Psoas muscle (tissue), 8 donors: ENCODE measurements around the gene ARHGEF7. TPM values are rescaled to one million over a fixed set of nuclear protein-coding genes. Genes with fewer than 3 reads are reported as not detected.

ENCODE experiments used
- ATAC-seq, 4 donors: fragments of 200-7000 bp; cut with Tn5 transposase; one replicate each; pipeline ENCODE4 v1.9.1; 2020; ENCODE audit warnings: moderate library complexity in 3 of 4, mild to moderate bottlenecking in 2 of 4
- DNase-seq, 2 donors: peaks; one replicate each; pipeline ENCODE4 v3.0.0-alpha.2; 2020
- H3K27ac ChIP-seq: fragments of 200-600 bp; one replicate; pipeline ENCODE4 v1.8.0; 2022
- H3K27me3 ChIP-seq, 3 donors: fragments of 200-600 bp in 1 of 3; one replicate each; pipeline versions ENCODE4 v1.6.1 to v1.8.0; 2013 to 2022; ENCODE audit warnings: low read length in 2 of 3, mild to moderate bottlenecking in 2 of 3, moderate library complexity in 1 of 3; ENCODE audit not compliant: insufficient read depth in 3 of 3
- H3K36me3 ChIP-seq, 2 donors: fragments of 200-600 bp in 1 of 2; one replicate each; pipeline versions ENCODE4 v1.6.1 to v1.8.0; 2013 to 2022; ENCODE audit warnings: low read depth in 1 of 2, mild to moderate bottlenecking in 1 of 2, moderate library complexity in 1 of 2; ENCODE audit not compliant: insufficient read depth in 1 of 2
- H3K4me1 ChIP-seq: fragments of 200-600 bp; one replicate; pipeline ENCODE4 v1.8.0; 2022
- H3K4me3 ChIP-seq: fragments of 200-600 bp; one replicate; pipeline ENCODE4 v1.8.0; 2022; ENCODE audit warnings: mild to moderate bottlenecking
- H3K9me3 ChIP-seq: fragments of 200-600 bp; one replicate; pipeline ENCODE4 v1.8.0; 2022
- CTCF ChIP-seq: fragments of 200-600 bp; IDR thresholded peaks from one replicate; pipeline ENCODE4 v1.8.0; 2022; ENCODE audit warnings: antibody characterized with exemption
- WGBS, 3 donors: extraction: QIAGEN DNeasy Blood & Tissue Kit; methylation state at CpG; one replicate each; pipeline versions ENCODE4 v1.1.6 to v1.1.7; 2013; 5-methylcytosine and 5-hydroxymethylcytosine counted together
- intact Hi-C, 2 donors: fragments of 100-400 bp; cut with DNase I; formaldehyde crosslinking; loops; one replicate each; pipeline versions ENCODE4 v1.11.0 to v1.14.2; 2022
- polyA plus RNA-seq, 3 donors: library from polyadenylated mRNA; stranded (reverse); fragments of 200-250 nt; gene quantifications; one replicate each; pipeline ENCODE4 v1.2.3, GENCODE V29; 2013
- total RNA-seq, 4 donors: library from RNA; stranded (reverse); fragmentation: NEBNext Ultra II Directional in 2 of 4; extraction: Animal tissue kit (Norgen Biotek cat#: 25700) in 2 of 4; gene quantifications; one replicate each; pipeline versions ENCODE4 v1.2.1 to v1.2.4, GENCODE V29; 2021 to 2023
- donor health status: healthy with polysubstance abuse.
- donor health status: DM: no; HTN: no; CAD: no; lungs with moderate emphysema.
- donor health status: Bipolar disorder and iron deficiency.
- donor health status: healthy.
- donor health status: DM: yes; HTN: yes; CAD: no.
- donor health status: DM: no; HTN: no; CAD: no.
- donor health status: DM: no; HTN: no; CAD: no.
- donor health status: DM: yes; HTN: yes; CAD: no.

The ARHGEF7 gene
- total and polyA plus RNA-seq, 7 donors = 21.6 to 53.6 (median 46.8) TPM

- Histone ChIP-seq H3K36me3 (no peaks in the 10 kb centered on the region), H3K4me1 (no peaks in the 10 kb centered on the region), H3K4me3 (no peak overlapping the region), H3K27ac (no peak overlapping the region), H3K9me3 (no peaks in the 10 kb centered on the region), H3K27me3 (no peaks in the 10 kb centered on the region)
- WGBS, 3 donors = 77 to 89% (median 86%) methylated on average over 2 of the region's 2 CpGs
- ATAC-seq (no peak), DNase-seq (no peak)
- intact Hi-C loops = no loop called here
- no peak for TF ChIP-seq CTCF
Measured at GRCh38 chr13:111353508-111353907, 238.4 kb downstream of the ARHGEF7 start.

- no peak for TF ChIP-seq CTCF
- DNase-seq (no peak), ATAC-seq (no peak)
- H3K36me3 ChIP-seq = no peaks in the 10 kb centered on the region
- no peak overlapping the region for H3K27ac ChIP-seq
- no peaks in the 10 kb centered on the region for H3K9me3 ChIP-seq
- H3K4me3 ChIP-seq = no peak overlapping the region
- no peaks in the 10 kb centered on the region for H3K4me1 ChIP-seq
- WGBS, 3 donors = 59 to 63% (median 62%) methylated on average over 7 of the region's 7 CpGs
- intact Hi-C loops = no loop called here
- H3K27me3 ChIP-seq = peaks cover 0 to 2% (median 0%) of the 10 kb centered on the region in 3 donors
Measured at GRCh38 chr13:111354789-111355188, 239.7 kb downstream of the ARHGEF7 start.

Other genes with a start within 250 kb of the ARHGEF7 start
- 100 to 1,000 TPM; 106 to 225 (median 159) TPM for gene ANKRD10, start 200.2 kb upstream of the ARHGEF7 start, total RNA-seq
- 100 to 1,000 TPM in 1 of 3 donors, 10 to 100 TPM in 2; 82.0 to 123 (median 99.3) TPM for gene ANKRD10, start 200.2 kb upstream of the ARHGEF7 start, polyA plus RNA-seq
- 1 to 10 TPM in 1 of 4 donors, under 1 TPM in 2, not detected in 1; 0.32 to 1.2 (median 0.64) TPM for gene TEX29, start 205.3 kb downstream of the ARHGEF7 start, total RNA-seq
- gene TEX29, start 205.3 kb downstream of the ARHGEF7 start, polyA plus RNA-seq = under 1 TPM in 2 of 3 donors, not detected in 1; 0.14 to 0.38 TPM